Endothelial cell of hepatic sinusoid (primary cell): ENCODE measurements around the gene DIAPH1.

ENCODE experiments used
- in situ Hi-C: cut with HindIII; loops from 2 replicates; pipeline ENCODE4 v1.10.0; 2017; ENCODE audit warnings: low sequenced_read_pairs

Gene DIAPH1

DNA sequence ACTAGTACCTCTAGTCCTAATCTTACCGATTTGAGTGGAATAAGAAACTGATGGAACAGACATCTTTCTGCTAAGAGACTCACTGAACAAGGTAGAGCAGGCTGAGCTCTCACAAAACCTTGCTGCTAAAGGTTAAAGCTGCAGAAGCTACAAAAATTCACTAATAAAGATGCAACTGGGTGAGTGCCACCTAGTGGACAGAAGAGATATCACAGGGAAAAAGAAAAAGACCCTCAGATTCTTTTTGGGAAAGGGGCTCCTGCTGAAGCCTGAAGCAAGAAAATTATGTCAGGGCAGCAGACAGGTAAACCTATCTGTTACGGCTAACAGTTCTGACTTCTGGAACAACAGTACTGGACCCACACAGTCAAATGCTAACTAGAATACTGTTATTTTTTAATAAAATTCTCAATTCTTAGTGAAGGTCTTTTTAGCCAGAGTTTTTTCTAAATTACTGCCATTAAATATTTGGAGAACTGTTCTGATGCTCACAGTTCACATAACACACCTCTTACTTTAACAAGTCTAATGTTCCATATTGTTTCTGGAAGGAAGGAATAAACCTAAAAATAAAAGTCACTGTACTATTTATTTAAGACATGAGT is 51.2 kb downstream of the DIAPH1 start:
- in situ Hi-C loops, result no loop called here

DNA sequence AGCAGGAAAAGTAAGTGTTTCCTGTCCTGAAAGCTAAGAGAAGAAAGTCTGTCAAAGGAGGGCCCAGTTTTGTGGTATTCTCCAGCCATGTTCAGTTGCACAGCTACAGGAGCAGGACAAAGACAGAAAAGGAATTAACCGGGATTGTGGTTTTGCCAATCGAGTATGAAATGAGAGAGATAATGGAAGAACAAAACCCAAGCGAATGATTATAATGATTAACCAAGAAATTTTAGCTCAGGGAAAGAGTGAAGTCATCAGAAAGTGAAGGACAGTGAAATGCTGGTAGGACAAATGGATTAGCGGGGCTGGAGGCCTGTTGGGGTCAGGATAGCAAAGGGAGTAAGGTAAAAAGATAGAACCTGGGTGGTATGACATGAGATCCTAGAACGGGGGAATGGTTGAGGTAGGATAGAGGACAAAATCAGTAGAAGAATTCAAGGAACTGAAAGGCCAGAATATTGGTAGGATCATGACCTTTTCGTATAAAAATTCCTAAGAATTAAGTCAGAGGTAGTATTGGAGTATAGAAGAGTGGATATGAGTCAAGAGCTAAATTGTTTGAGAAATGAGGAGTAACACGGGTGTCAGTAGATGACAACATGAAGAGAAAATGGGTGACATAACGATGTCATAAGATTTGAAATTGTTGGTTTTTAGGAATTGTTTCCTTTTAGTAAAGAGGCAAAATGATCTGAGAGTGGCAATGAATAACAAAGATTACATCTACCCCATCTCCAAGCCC is 52.8 kb downstream of the DIAPH1 start:
- in situ Hi-C loops, result no loop called here

DNA sequence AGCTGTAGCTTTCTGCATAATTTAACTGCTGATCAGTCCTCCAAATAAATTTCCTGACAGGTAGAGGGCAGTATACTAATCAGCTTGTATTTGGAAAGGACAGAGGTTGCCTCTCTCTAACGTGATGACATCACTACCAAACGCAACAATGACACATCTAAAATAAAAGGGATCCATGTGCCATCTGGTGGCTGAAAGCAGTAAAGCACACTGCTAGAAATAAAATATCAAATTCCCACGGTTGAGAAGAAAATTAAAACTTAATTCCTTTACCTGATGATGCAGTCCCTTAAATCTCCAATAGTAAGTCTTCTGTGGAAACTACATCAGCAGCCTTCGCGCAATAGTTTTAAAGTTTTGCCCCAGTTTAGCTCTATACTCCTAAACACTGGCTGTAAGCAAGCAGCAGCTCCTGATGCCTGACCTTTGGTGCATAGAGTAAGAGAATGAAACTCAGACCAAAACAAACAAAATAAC is 54.5 kb downstream of the DIAPH1 start:
- in situ Hi-C loops, result no loop called here

DNA sequence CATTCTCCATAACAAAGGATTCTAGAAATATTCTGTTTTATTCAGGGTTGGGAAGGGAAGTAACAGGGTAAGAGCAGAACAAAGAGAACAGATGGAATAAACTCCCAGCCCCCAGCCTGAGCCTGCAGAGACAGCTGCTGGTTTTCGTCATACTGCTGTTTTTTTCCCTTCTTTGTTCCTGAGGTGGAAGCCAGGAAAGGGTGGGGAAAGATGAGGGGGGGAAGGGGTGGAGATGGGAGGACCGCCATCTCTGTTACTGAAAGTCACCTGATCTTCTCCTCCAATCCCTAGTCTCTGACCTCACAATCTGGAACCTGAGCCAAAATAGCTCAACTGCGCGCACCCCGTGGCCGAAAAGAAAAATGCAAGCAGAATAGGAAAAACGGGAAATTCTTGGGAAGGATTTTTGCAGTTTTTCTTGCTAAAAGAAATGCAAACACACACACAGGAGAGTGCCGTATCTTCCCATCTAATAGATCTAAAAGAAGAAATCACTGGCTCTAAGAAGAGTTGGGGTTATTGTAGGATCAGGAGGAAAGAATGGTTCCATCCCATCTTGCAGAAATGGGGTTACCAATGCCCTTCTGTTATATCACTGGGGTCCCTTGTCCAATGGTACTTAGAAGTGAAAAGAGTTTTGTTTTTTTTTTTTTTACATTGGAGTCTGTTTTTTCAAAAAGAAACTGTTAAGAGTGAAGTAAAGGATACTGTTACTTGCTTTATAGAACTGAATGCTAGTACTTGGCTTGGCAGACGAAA is 57.9 kb downstream of the DIAPH1 start:
- in situ Hi-C loops, result no loop called here

DNA sequence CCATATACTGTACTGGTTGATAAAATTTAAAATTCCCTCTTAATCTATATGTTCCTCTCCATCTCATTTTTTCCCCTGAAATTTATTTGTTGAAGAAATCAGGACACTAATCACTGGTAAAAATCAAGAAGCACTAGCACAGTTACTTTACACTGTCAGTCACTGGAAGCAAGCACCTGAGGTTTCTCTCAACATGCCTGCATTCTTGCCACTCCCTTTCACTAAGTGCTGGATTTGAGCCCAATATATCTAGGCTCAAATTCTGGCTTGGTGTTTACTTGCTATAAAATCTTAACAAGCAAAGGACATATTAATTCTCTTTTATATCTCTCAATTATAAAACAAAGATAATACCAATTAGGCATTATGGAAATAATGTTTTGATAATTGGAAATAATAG is 58.6 kb downstream of the DIAPH1 start:
- in situ Hi-C loops, result no loop called here

DNA sequence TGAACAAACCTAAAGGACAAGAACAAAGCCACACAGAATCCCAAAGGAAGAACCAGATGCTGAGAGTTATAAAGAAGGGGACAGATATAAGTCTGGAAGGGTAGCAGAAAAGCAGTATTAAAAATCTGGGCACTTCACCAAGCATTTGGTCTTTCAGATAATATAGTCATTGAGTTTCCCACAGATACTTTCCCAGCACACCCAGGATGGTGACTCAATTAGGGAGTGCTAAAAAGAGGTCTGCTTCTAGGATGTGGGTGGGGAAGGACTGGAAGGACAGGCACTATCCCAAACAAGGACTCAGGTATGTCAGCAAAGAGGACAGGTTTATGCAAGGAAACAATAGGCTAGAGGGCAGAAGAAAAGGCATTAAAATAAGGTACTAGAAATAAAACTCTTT is 59.3 kb downstream of the DIAPH1 start:
- in situ Hi-C loops, result loop anchor here (5.0 kb wide), 1 partner anchor 37 kb away; no protein-coding TSS in a partner anchor

DNA sequence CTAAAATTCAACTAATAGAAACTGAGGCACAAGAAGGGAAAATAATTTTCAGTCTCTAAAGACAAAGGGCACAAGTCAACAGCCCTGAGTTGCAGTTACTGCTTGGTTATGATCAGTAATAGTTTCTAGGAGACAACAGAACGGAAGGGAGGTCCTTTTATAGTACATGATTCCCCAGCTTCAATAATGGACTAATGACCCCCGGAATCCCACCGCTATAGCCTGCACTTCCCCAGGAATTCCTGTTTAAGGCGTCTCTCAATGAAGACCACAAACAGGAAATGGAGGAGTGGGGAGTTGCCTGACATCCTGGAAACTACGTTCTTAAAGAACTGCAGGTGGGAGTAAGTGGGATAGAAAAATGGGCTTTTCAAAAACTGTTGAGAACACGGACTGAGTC is 60.6 kb downstream of the DIAPH1 start:
- in situ Hi-C loops, result loop anchor here (5.0 kb wide), 1 partner anchor 36 kb away; no protein-coding TSS in a partner anchor

DNA sequence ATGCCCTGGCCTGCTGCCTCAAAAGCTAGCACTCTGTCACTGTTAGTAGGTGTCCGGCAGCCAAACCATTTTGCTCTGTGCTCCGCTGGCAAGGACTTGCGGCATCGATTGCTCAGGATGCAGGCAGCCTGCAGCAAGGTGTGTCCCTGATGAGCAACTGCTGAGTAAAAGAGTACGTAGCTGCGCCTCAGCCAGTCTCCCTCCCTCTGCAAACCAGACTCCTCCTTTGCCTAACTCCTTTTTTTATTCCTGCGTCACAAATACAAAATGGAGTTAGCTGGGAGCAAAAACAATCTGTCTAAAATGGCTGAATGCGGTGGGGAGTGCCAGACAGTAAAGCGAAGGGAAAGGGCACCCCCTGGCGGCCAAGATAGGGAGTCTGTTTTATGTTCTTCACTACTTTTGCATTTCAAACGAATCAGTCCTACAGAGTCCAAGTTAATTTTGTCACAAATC is 61.1 kb downstream of the DIAPH1 start:
- in situ Hi-C loops, result loop anchor here (5.0 kb wide), 1 partner anchor 35 kb away; no protein-coding TSS in a partner anchor

DNA sequence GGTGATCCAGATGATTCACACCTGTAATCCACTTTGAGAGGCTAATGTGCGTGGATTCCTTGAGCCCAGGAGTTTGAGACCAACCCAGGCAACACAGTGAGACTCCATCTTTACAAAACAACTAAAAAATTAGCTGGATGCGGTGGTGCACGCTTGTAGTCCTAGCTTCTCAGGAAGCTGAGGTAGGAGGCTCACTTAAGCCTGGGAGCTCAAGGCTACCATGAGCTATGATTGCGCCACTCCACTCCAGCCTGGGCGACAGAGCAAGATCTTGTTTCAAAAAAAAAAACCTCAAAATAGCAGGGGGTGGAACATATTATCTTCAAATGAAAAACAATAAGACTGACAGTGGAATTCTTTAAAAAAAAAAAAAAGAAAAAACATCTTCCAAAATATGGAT is 70.9 kb downstream of the DIAPH1 start:
- in situ Hi-C loops, result no loop called here

DNA sequence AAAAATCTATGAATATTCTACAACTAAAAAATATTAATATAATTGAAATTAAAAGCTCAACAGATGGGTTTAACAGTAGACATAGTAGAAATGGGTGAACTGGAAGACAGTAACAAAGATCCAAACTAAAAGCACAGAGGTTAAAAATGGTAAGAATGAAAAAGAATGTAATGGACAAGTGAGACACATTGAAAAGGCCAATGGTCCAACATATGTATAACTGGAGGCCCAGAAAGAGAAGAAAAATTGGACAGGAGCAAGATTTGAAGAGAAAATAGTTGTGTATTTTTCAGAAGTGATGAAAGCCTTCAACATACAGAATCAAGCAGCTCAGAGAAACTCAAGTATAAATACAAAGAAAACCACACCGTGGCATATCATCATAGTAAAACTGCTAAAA is 71.3 kb downstream of the DIAPH1 start:
- in situ Hi-C loops, result no loop called here

DNA sequence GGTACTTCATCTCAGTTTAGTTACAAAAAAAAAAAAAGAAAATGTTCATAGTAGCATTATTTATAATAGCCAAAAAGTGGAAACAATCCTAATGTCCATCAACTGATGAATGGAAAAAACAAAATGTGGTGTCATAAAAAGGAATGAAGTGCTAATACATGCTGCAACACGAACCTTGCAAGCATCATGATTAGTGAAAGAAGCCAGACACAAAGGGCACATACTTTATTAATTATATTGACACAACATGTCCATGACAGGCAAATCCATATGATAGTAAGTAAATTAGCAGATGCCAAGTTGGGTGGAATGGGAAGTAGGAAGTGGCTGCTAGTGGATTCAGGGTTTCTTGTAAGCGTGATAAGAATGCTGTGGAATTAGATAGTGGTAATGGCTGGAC is 75.7 kb downstream of the DIAPH1 start:
- in situ Hi-C loops, result no loop called here

DNA sequence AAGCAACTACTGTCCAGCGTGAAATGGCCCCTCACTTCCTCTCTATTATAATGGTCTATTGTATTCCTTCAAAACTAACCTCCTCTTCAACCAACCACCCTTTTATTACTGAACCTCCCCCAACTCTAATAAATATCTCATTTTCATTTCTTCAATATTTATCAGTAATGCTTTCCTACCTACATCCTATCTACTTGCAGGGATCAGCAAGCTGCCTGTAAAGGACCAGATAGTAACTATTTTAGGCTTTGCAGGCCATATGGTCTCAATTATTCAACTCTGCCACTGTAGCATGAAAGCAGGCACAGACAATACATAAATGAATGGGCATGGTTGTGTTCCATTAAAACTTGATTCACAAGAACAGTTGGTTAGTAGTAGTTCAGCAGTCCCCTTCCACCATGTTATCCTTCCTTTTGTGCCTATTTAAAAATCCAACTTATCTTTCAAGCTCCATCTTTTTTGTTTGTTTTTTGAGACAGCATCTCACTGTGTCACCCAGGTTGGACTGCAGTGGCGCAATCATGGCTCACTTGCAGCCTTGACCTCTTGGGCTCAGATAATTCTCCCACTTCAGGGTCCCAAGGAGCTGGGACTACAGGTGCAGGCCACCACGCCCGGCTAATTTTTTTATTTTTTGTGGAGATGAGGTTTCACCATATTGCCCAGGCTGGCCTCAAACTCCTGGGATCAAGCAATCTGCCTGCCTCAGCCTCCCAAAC is 84.1 kb downstream of the DIAPH1 start:
- in situ Hi-C loops, result no loop called here

DNA sequence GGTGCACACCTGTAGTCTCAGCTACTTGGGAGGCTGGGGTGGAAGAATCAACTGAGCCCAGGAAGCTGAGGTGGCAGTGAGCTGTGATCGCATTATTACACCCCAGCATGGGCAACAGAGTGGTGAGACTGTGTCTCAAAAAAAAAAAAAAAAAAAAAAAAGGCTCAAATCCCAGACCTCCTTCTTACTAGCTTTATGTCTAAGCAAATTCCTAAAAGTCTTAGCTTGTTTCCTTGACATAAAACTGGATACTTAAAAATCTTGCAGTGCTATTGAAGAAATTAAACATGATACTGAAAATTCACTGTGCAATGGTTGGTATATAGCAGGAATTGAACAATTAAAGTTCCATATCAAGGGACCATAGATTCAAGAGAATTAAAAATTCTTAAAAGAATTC is 84.9 kb downstream of the DIAPH1 start:
- in situ Hi-C loops, result no loop called here

DNA sequence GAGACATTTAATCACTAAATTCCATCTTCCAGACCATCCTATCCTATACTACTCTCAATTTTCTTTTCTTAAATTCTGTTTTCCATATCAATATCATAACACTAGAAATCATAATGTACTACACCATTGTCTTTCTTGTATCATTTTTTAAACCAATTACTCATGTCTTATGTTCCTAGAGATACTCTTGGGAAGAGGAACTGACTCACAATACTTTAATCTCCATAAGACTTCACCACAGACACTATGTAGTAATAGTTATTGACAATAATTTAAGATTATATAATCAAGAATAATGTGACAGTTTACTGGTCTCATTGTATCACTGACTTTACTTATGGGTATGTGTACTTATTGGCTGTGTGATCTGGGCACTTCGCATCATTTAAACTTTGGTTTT is 86.1 kb downstream of the DIAPH1 start:
- in situ Hi-C loops, result no loop called here

DNA sequence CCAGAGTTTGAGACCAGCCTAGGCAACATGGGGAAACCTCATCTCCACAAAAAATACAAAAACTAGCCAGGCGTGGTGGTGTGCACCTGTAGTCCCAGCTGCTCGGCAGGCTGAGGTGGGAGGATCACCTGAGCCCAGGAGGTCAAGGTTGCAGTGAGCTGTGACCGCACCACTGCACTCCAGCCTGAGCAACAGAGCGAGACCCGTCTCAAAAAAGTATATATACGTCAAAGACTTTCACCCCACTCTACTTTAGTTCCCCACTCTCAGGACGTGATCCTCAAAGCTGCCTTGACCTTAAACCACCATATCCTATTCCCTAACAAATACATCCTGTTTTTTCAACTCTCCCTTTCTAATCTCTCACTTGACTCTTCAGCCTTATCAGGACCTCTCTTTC is 88.9 kb downstream of the DIAPH1 start:
- in situ Hi-C loops, result no loop called here

DNA sequence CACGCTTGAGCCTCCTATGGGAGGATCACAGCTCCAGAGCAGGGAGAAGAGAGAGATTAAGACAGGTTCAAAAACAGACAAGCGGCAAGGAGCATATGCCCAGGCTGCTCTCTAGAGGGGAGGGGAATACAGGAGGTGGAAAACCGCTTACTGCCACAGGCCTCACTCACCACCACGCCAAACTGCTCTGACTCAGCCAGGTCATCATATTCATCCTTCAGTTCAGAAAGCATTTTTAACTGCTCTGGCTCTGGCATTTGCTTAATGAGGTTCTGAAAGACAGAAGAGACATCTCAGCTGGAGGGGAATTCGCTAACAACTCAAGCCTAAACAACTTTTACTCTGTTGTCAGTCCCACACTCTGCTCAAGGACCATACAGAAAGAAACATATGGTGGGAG is 89.8 kb downstream of the DIAPH1 start:
- in situ Hi-C loops, result no loop called here

DNA sequence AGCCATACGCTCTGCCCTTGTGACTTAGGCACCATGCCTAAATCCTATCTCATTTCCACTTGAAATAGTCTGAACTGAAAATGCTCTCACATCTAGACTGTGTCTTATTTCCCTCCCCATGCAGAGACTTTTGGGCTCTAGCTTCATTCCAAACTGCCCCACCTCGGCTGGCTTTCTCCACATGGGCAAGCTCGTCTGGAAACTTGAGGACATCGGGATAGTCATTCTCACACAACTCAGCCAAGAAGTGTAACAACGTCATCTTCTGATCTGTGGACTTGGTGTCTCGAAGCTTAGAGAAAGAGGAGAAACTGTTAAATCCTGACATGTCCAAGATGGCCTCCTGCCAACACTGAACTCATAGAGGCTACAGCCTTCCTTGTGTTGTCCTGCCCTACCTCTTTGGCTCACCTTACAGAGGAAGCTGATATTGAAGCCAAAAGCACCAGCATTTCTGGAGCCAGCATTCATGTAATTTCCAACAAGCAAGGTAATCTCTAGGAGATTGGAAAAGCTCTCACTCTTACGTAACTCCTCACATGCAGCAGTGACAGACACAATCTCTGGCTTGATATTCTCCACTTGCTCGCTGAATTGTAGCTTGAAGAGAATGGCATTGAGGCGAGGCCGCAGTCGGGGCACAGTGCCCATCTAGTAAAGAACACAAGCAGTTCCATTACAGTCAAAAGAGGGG is 90.4 kb downstream of the DIAPH1 start:
- in situ Hi-C loops, result no loop called here

DNA sequence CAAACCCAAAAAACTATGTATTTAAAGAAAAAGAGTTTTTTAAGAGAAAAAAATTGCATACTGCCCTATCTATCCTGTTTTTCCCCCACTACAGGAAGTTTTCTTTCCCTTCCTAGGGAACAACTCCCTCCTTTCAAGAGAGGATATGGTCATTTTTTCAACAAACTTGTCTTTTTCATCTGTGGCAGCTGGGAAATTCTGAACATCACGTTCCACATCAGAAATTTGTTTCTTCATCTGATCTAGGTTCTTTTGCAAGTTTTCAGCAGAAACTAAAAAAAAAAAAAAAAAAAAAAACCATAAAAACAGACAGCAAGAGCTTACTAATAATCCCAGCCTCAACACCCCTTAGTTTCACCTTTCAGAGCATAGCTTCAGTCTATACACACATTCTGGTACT is 91.4 kb downstream of the DIAPH1 start:
- in situ Hi-C loops, result no loop called here

DNA sequence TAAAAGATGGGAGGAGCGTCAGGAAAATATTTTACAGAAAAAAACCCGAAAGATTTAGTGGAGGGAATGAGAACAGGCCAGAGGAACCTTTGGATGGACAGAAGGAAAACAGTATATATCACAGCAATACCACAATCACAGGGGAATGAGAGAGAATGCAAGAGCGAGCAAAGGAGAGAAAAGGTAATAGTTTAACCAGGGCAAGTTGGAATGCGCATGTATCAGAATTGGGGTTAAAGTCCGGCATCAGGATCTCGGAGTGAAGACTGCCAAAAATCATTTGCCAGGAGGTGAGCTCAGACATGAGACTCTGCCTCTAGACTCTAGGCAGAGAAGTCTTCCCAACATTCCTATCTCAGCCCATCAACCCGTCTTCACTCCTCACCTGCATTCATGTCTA is 93.1 kb downstream of the DIAPH1 start:
- in situ Hi-C loops, result no loop called here
